NCI-H82 (cell line): Measurements from ENCODE around the gene ACAD11.

Experiments used
- DNase-seq: peaks from one replicate; lab custom pipeline; 2025; lab: John Stamatoyannopoulos, UW

The ACAD11 gene, protein sequence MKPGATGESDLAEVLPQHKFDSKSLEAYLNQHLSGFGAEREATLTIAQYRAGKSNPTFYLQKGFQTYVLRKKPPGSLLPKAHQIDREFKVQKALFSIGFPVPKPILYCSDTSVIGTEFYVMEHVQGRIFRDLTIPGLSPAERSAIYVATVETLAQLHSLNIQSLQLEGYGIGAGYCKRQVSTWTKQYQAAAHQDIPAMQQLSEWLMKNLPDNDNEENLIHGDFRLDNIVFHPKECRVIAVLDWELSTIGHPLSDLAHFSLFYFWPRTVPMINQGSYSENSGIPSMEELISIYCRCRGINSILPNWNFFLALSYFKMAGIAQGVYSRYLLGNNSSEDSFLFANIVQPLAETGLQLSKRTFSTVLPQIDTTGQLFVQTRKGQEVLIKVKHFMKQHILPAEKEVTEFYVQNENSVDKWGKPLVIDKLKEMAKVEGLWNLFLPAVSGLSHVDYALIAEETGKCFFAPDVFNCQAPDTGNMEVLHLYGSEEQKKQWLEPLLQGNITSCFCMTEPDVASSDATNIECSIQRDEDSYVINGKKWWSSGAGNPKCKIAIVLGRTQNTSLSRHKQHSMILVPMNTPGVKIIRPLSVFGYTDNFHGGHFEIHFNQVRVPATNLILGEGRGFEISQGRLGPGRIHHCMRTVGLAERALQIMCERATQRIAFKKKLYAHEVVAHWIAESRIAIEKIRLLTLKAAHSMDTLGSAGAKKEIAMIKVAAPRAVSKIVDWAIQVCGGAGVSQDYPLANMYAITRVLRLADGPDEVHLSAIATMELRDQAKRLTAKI

DNA sequence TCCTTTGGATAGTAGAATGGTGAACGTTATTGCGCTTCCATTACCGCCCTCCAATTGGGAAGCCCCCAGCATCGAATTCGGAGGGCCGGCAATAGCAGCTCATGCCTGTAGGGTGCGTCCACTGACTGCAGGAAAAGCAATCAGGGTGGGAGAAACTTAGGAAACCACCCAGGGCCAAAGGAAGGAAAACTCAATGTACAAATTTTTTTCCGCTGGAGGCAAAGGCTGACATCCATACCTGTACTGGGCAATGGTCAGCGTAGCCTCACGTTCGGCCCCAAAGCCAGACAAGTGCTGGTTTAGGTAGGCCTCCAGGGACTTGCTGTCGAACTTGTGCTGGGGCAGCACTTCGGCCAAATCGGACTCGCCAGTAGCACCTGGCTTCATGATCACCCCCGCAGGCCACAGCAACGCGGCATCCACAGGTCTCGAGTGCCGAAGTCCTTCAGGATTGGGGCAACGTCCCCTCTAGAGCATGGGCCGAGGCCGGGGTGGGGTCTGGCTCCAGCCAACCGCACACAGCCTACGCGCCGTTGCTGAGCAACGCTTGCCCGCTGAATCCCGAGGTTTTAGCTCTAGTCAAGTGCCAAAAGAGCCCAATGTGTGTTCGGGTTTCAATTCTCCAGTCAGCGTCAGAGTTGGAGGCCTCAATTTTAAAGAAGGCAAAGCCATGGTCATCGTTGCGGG is at the start of gene ACAD11:
TSS of gene ACAD11 (minus strand) at position 445 of the 687 bp plus-strand sequence. CDS start at position 387, 58 bp downstream.
- peak; percentile 87 for DNase-seq

DNA sequence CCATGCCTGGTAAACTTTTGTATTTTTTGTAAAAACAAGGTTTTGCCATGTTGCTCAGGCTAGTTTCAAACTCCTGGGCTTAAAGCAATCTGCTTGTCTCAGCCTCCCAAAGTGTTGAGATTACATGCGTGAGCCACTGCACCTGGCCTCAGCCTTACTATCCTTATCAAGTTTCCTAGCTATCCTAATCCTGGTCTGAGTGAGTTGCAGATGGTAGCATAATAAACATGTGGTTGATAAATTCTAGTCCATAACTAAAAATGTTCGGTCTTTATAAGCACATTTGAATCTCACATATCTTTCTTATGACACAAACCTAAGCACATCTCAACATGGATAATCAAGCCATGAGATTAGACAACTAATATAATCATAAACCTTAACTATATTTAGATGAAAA is 44.1 kb upstream of the ACAD11 start:
- peak; percentile 56 for DNase-seq

DNA sequence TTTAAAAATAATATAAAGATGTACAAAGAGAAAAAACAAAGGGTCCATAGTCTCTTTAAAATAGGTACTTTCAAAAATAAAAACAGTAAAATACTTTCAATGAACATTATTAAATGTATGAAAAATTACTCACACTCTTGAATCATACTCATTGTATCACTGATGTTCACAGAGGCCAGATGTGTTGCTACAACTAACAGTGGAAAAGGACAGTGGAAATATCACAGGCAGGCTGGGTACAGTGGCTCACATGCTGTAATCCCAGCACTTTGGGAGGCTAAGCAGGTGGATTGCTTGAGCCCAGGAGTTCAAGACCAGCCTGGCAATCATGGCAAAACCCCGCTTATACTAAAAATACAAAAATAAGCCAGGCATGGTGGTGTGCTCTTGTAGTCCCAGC is 35.8 kb upstream of the ACAD11 start:
- DNase-seq: no peak

DNA sequence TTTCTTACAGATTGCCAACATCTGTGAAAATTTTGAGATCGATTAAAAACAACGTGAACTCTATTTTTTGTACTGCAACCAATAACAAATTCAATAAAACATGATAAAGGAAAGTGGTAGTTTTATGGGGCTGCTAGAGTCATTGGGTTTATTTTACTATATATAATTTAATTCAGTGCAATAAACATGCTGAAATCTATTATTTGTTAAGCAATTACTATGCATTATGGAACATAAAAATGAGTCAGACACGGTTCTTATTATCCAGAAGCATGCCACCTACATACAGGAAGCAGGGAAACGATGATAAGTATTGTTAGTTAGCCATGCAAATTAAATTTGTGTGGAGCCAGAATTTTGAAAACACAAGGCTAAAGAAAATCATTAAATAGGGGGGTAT is 35.4 kb upstream of the ACAD11 start:
- no peak for DNase-seq

DNA sequence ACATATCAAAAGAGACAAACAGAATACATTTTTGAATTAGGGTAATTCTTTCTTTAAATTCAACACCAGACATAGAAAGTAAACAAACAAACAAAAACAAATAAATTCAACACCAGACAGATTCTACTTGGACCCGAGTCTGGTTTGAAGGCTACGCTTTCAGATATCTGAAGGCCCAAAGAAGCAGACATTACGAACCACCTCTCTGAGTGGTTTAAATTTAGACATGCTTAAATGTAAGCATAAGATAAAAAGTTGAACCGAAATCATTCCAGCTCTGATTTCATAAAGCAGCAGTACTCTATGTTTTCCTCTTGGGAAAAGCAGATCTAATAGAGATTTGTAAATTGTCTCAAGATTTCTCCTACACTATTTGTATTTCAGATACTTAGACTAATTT is 30.4 kb upstream of the ACAD11 start:
- no peak for DNase-seq

- DNase-seq: no peak
Observed at GRCh38 chr3:132682201-132682600, 22.6 kb upstream of the ACAD11 start.

- no peak for DNase-seq
Observed at GRCh38 chr3:132681421-132681820, 21.8 kb upstream of the ACAD11 start.

DNA sequence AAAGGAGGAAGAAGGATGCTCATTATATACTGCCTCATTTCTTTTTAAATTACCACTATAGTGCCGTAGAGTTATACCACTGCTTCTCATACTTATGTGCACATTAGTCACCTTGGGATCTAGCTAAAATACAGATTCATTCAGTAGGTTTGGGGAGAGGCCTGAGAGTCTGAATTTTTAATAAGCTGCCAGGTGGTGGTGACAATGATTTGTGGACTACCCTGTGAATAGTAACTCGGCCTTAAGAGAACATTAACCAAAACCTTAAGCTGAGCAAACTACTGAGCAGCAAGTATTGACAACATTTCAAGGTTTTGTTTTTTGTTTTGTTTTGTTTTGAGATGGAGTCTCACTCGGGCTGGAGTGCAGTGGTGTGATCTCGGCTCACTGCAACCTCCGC is 20.3 kb upstream of the ACAD11 start:
- no peak for DNase-seq

DNA sequence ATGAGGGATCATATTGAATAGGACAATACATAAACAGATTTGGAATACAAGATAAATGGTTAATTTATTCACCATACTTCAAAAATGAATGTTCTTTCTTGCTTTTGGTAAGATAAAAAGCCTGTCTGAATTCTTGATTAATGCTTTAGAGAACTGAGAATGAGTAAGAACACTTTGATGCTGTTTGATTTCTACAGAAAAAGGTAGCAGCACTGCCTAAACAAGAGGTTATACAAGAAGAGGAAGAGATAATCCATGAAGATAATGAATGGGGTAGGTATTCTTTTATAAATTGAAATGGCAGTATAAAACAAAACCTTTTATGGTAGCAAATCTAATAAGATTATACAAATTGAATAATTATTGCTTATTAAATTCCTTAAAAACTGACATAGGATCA is 15.8 kb upstream of the ACAD11 start:
- DNase-seq: no peak

- DNase-seq: no peak
Observed at GRCh38 chr3:132669256-132669777, 9.7 kb upstream of the ACAD11 start.

DNA sequence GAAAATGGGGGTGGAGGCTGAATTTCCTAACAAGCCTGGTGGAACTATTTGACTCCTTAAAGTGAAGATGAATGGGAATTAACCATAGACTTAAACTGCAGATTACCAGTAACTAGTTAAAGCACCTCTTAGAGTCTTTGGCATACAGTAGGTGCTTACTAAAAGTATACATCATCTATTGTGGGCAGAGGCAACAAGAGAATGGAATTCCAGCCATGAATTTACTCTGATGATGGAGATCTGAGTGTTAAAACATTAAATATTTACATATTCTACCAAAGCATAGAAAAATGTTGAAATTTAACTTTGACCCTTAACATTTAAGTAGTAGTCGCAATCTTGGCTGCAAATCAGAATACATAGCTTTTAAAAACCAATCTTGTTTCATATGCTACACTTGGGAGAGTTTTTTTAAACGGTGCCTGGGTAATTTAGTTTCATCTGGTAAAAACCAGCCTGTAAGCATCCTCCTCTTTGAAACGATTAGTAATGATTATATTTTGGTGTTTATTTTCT is 5.7 kb upstream of the ACAD11 start:
- DNase-seq: no peak

DNA sequence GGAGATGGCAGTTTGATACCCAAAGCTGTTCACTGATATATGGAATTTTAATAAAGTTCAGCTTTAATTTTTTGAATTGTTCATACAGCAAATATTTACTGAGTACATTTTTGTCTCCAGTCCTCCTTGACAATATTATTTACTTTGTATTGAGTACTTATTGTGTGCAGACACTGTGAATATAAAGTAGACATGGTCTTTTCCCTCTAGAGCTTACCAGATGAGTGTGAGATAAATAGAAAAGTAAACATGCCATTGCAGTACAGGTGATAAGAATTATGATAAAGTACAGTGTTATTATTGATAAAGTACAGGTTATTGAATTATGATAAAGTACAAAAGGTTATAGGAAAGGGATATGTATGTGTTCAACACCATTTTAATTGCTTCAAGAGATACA is 2.6 kb upstream of the ACAD11 start:
- no peak for DNase-seq

DNA sequence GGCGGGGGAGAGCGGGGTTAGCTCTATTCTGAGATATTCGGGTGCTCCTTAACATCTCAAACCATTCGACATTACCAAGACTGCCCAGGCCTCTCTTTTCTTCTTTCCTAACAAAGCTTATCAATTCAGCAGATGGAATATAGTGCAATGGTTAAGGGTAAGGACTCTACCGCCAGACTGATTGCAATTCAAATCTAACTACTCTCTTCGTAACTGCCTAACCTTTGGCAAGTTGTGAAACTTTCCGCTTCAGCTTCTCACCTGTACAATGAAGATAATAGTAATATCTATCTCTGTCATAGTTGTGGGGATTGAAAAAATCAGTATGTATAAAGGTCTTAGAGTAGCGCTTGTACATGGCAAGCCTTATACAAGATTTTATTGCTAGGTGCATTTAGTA is 1.5 kb upstream of the ACAD11 start:
- peak; percentile 43 for DNase-seq

- DNase-seq: no peak
Observed at GRCh38 chr3:132660811-132661070, 1.1 kb upstream of the ACAD11 start.

GRCh38 chr3:132660052-132660810 is 622 bp upstream of the ACAD11 start, which contains the start of gene UBA5:
TSS of gene UBA5 (plus strand) at chr3:132660329. CDS start at chr3:132660538, 209 bp downstream.
- DNase-seq: peak; percentile 83

DNA sequence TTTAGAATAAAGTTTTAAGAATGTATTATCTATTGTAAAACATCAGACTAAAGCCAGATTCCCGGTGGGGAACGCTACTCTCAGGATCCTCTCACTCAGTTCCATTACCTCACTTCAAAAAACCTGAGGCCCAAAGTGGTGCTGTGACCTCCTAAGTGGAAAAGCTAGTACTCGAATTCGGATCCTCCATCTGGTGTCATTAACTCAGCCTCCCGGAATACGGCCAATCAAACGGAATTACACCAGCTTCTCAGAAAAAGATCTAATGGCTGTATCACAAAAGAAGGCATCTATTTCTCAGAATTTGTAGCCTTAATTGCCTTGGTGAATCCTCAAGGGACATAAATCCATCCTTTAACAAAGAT is 627 bp downstream of the ACAD11 start:
- DNase-seq: peak; percentile 82

GRCh38 chr3:132657869-132658747 is 1.5 kb downstream of the ACAD11 start:
- DNase-seq: no peak

DNA sequence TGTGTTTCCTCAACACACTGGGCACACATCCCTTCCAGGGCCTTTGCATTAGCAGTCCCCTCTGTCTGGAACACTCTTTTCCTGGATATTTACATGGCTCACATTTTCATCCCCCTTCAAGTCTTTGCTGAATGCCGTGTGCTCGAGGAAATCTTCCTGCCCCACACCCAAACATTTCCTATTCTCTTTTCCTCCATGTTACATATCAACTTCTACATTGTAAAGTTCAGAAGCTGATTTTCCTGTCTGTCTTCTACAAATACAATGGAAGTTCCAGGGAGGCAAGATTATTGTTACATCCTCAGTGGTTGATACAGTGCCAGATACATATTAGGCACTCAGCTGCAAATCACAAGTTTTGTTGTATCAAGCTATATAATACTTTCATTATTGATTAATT is 4.1 kb downstream of the ACAD11 start:
- no peak for DNase-seq

DNA sequence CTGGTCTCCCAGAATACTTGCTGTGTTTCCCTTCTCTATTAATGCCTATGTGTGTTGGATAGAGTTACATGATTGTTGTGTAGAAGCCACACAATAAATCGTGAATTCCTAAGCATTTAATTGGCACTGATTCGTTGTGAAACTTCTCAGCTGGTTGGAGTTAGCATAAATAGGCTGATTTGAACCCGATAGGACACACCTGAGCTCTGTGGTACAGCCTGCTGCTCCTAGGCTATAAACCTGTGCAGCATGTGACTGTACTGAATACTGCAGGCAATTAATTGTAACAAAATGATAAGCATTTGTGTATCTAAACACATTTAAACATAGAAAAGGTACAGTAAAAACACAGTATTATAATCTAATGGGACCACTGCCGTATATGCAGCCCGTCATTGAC is 4.9 kb downstream of the ACAD11 start:
- DNase-seq: no peak

- no peak for DNase-seq
Observed at GRCh38 chr3:132654190-132654589, 5.4 kb downstream of the ACAD11 start.
